Breast epithelium (tissue), 4 donors: ENCODE results near the gene SLC48A1. TPM values are rescaled to one million over a fixed set of nuclear protein-coding genes. Genes with fewer than 3 reads are reported as not detected.
A peak's percentile ranks its signal among the peaks of the same experiment; 100 is the strongest.

Source experiments
- DNase-seq, 2 donors: peaks; one replicate each; pipeline ENCODE4 v3.0.0-alpha.2; 2019; ENCODE audit warnings: low spot score in 2 of 2
- H3K27ac ChIP-seq, 2 donors: fragments of 200-600 bp; sonication (generic) in 1 of 2; one replicate each; pipeline ENCODE4 v1.5.1; 2016 to 2019; ENCODE audit warnings: mild to moderate bottlenecking in 1 of 2
- H3K27me3 ChIP-seq, 2 donors: fragments of 200-600 bp; sonication (generic) in 1 of 2; one replicate each; pipeline versions ENCODE4 v1.5.1 to v1.6.0; 2017 to 2019; ENCODE audit warnings: control low read depth in 1 of 2, mild to moderate bottlenecking in 1 of 2
- H3K36me3 ChIP-seq: fragments of 200-600 bp; one replicate; pipeline ENCODE4 v1.5.1; 2019
- H3K4me1 ChIP-seq, 2 donors: fragments of 200-600 bp; sonication (generic); one replicate each; pipeline ENCODE4 v1.5.1; 2016 to 2019; ENCODE audit warnings: control low read depth in 1 of 2
- H3K4me3 ChIP-seq, 3 donors: fragments of 200-600 bp; sonication (generic); 1 replicate in 2 of 3; 2 replicates in 1 of 3; pipeline ENCODE4 v1.5.1; 2016 to 2019; ENCODE audit warnings: mild to moderate bottlenecking in 3 of 3, moderate library complexity in 2 of 3
- H3K9me3 ChIP-seq, 2 donors: fragments of 200-600 bp; sonication (generic) in 1 of 2; one replicate each; pipeline ENCODE4 v1.5.1; 2016 to 2019; ENCODE audit warnings: control low read depth in 1 of 2
- POLR2A ChIP-seq: fragments of 450-650 bp; IDR thresholded peaks from one replicate; pipeline ENCODE4 v1.6.1; 2016; ENCODE audit warnings: antibody characterized with exemption, mild to moderate bottlenecking, moderate library complexity
- POLR2AphosphoS5 ChIP-seq, 3 donors: sonication (generic); formaldehyde crosslinking; IDR thresholded peaks; one replicate each; pipeline ENCODE4 v1.6.1; 2017; ENCODE audit warnings: antibody characterized with exemption in 3 of 3
- intact Hi-C: fragments of 100-400 bp; cut with DNase I; formaldehyde crosslinking; loops from one replicate; pipeline ENCODE4 v1.15.1; 2023; ENCODE audit warnings: low total_unique reads
- total RNA-seq, 3 donors: library from RNA; depleted of rRNA; stranded (reverse); fragments of >200 nt; gene quantifications; one replicate each; pipeline ENCODE4 v1.1.0, GENCODE V29; 2016
- TF ChIP-seq, protein P1 (sequence below), 3 donors: fragments of 450-650 bp; IDR thresholded peaks; one replicate each; pipeline ENCODE4 v1.5.1; 2016 to 2017; ENCODE audit warnings: antibody characterized with exemption in 3 of 3, mild to moderate bottlenecking in 3 of 3, moderate library complexity in 3 of 3

The SLC48A1 gene
- total RNA-seq, 3 donors from 2014 or later, result 27.5 to 51.5 (median 30.6) TPM

DNA sequence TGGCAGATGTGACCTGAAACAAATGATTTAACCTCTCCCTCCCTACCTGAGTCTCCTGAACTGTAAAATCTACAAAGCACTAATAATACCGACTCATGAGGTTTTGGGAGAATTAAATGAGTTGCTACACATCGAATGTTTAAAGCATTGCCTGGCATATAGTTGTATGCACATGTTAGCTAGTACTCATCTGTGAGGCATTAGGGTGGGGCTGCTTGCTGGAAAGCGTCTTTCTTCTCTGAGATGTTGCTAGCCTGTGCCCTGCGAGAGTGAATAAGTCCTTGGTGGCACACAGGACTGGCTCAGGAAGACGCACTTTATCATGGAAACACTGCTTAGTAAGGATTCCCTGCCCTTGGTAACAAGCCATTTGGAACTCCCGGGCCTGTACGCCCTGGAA, 20.5 kb upstream of the SLC48A1 start:
- H3K4me1 ChIP-seq, result peaks cover 16 to 27% of the 10 kb centered on the region in 2 donors
- no peaks in the 10 kb centered on the region for H3K27me3 ChIP-seq
- no peak for DNase-seq

DNA sequence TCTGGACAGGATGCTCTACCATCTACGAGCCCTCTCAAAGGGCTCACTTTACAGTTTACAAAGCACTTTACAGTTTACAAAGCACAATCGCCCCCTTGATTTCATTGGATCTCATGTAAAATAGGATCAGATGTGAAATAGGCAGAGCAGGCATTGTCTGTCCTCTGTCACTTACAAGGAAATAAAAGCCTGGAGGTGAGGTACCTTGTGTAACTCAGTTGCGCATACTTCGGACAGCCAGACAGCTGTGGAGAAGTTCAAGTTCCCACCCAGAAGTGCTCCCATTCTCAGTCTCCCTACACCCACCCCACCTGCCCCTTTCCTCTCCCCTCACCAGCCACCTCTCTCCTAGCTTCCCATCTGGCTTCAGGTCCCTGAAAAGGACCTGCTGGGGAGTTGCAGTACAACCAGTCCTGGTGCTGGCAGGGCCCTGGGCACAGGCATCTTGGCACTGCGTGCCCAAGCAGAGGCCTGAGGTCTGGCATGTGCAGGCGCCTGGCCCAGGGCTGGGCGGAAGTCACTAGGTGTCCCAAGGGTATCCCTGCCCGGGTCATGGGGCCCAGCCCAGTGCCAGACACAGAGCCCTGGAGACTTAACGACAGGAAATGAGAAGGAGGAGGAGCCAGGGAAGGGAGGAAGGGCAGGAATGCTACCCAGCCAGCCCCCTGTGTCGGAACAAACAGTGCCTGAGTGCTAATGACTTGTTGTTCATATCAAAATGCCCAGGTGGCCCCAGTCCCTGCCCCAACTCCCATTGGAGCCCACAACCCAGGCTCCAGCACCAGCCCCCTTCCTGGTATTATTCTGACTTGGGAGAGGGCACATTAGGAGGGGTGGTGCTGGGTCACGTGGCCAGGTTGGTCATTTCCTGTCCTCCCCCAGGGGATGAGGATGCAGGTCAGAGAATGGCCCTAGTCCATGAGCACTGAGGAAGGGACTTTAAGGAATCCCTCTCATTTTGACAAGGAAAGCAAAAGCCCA, 19.7 kb upstream of the SLC48A1 start:
- Histone ChIP-seq H3K27ac (peak overlapping the region; percentile 88 to 95), H3K4me1 (peaks cover 21 to 27% of the 10 kb centered on the region in 2 donors), H3K4me3 (peak overlapping the region in 1 of 3 donors; percentile 70), H3K27me3 (no peaks in the 10 kb centered on the region), H3K36me3 (no peaks in the 10 kb centered on the region), H3K9me3 (no peaks in the 10 kb centered on the region)
- TF ChIP-seq POLR2AphosphoS5 (IDR thresholded peaks at IDR 0.05) (peak; percentile 81 to 87 (median 83)), POLR2A (no peak)
- TF ChIP-seq, protein P1, sequence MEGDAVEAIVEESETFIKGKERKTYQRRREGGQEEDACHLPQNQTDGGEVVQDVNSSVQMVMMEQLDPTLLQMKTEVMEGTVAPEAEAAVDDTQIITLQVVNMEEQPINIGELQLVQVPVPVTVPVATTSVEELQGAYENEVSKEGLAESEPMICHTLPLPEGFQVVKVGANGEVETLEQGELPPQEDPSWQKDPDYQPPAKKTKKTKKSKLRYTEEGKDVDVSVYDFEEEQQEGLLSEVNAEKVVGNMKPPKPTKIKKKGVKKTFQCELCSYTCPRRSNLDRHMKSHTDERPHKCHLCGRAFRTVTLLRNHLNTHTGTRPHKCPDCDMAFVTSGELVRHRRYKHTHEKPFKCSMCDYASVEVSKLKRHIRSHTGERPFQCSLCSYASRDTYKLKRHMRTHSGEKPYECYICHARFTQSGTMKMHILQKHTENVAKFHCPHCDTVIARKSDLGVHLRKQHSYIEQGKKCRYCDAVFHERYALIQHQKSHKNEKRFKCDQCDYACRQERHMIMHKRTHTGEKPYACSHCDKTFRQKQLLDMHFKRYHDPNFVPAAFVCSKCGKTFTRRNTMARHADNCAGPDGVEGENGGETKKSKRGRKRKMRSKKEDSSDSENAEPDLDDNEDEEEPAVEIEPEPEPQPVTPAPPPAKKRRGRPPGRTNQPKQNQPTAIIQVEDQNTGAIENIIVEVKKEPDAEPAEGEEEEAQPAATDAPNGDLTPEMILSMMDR (IDR thresholded peaks at IDR 0.05), result peak; percentile 30 to 65 (median 45)
- intact Hi-C loops, result no loop called here
- peak; percentile 85 to 98 for DNase-seq

More for the DNA sequence above, 20.5 kb upstream of the SLC48A1 start:
- H3K9me3 ChIP-seq, result no peaks in the 10 kb centered on the region
- intact Hi-C loops, result no loop called here
- no peaks in the 10 kb centered on the region for H3K36me3 ChIP-seq
- H3K4me3 ChIP-seq, result peak overlapping the region in 1 of 3 donors; percentile 36
- TF ChIP-seq POLR2A, result no peak
- TF ChIP-seq, protein P1 (IDR thresholded peaks at IDR 0.05), result no peak
- no peak for TF ChIP-seq POLR2AphosphoS5 (IDR thresholded peaks at IDR 0.05)
- H3K27ac ChIP-seq, result peak overlapping the region; percentile 88 to 95

DNA sequence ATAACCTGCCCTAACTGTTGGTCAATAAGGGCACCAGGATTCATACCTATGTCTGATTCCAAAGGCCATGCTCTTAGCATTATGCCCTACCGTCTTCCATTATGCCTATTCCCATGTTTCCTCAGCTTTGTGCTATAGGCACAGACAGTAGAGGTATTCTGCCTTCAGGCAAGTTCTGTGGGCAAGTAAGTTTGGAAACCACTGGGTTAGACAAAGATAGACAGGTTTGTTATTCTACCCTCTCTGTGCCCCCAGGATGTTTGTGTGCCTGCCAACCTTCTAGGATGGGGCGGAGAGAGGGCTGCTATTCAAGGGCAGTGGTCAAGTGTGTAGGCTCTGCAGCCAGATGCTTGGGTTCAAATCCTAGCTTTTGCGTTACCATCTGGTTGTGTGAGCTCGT, 18.9 kb upstream of the SLC48A1 start:
- no peaks in the 10 kb centered on the region for H3K27me3 ChIP-seq
- H3K4me3 ChIP-seq, result peak overlapping the region; percentile 3 to 70 (median 60)
- H3K9me3 ChIP-seq, result no peaks in the 10 kb centered on the region
- intact Hi-C loops, result no loop called here
- peaks cover 24 to 27% of the 10 kb centered on the region in 2 donors for H3K4me1 ChIP-seq
- no peak for DNase-seq
- H3K36me3 ChIP-seq, result no peaks in the 10 kb centered on the region
- TF ChIP-seq POLR2A (no peak), POLR2AphosphoS5 (IDR thresholded peaks at IDR 0.05) (no peak)
- TF ChIP-seq, protein P1 (IDR thresholded peaks at IDR 0.05), result no peak
- H3K27ac ChIP-seq, result peak overlapping the region; percentile 88 to 95

DNA sequence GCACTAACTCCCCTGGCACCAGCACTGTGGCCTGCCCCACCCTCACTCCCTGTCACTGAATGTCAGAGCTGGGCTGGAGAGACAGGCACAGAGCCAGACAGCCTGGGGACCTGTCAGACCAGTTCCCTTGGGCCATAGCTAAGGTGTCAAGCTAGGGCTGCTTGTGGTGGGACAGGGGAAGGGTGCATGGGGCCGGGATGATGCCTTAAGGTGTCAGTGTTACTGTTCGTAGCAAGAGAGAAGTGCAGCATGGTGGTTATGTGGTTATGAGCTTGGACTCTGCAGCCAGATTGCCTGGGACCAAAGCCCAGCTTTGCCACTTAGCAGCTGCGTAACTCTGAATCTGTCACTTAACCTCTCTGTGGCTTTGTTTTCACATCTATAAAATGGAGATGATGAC, 18.2 kb upstream of the SLC48A1 start:
- Histone ChIP-seq H3K9me3 (no peaks in the 10 kb centered on the region), H3K27me3 (no peaks in the 10 kb centered on the region), H3K4me3 (peak overlapping the region; percentile 54 to 70 (median 60)), H3K4me1 (peaks cover 24 to 27% of the 10 kb centered on the region in 2 donors), H3K36me3 (no peaks in the 10 kb centered on the region), H3K27ac (peak overlapping the region; percentile 88 to 95)
- TF ChIP-seq, protein P1 (IDR thresholded peaks at IDR 0.05), result no peak
- TF ChIP-seq POLR2AphosphoS5 (IDR thresholded peaks at IDR 0.05) (no peak), POLR2A (no peak)
- DNase-seq, result no peak
- intact Hi-C loops, result no loop called here
